ENCODE measurements around the gene DLG1.

DLG1 gene

GRCh38 chr3:197312431-197312830 is 14.0 kb upstream of the DLG1 start:
- no peak for DNase-seq

- no peak for DNase-seq
These were observed 13.2 kb upstream of the DLG1 start for GRCh38 chr3:197311591-197311990.

GRCh38 chr3:197309528-197310361 is 11.3 kb upstream of the DLG1 start:
- DNase-seq, result no peak

- no peak for DNase-seq
These were observed 10.2 kb upstream of the DLG1 start for GRCh38 chr3:197308591-197308990.

- DNase-seq, result no peak
These were observed 8.1 kb upstream of the DLG1 start for GRCh38 chr3:197306374-197307086.

- no peak for DNase-seq
These were observed 7.4 kb upstream of the DLG1 start for GRCh38 chr3:197305854-197306253.

- DNase-seq, result no peak
These were observed 5.0 kb upstream of the DLG1 start for GRCh38 chr3:197303452-197303851.

- peak; percentile 48 for DNase-seq
These were observed 4.4 kb upstream of the DLG1 start for GRCh38 chr3:197302696-197303341.

- no peak for DNase-seq
These were observed 3.6 kb upstream of the DLG1 start for GRCh38 chr3:197302033-197302432.

- no peak for DNase-seq
These were observed 1.9 kb upstream of the DLG1 start for GRCh38 chr3:197300361-197300760.

- no peak for DNase-seq
These were observed 788 bp upstream of the DLG1 start for GRCh38 chr3:197298945-197299854.

GRCh38 chr3:197297476-197298340 is 704 bp downstream of the DLG1 start:
- peak; percentile 68 for DNase-seq

GRCh38 chr3:197297002-197297401 is 1.4 kb downstream of the DLG1 start:
- no peak for DNase-seq

- no peak for DNase-seq
These were observed 1.9 kb downstream of the DLG1 start for GRCh38 chr3:197296545-197296944.

GRCh38 chr3:197295871-197296270 is 2.5 kb downstream of the DLG1 start:
- DNase-seq, result no peak

GRCh38 chr3:197293605-197294237 is 4.7 kb downstream of the DLG1 start:
- no peak for DNase-seq

GRCh38 chr3:197292648-197293047 is 5.8 kb downstream of the DLG1 start:
- no peak for DNase-seq

- DNase-seq, result no peak
These were observed 6.2 kb downstream of the DLG1 start for GRCh38 chr3:197292083-197292646.

GRCh38 chr3:197289726-197290125 is 8.7 kb downstream of the DLG1 start:
- no peak for DNase-seq

GRCh38 chr3:197286678-197287077 is 11.7 kb downstream of the DLG1 start:
- DNase-seq, result no peak

- DNase-seq, result no peak
These were observed 12.9 kb downstream of the DLG1 start for GRCh38 chr3:197285557-197285956.
